ENCODE measurements around the gene HOXD11.
A peak's percentile ranks its signal among the peaks of the same experiment; 100 is the strongest.

The HOXD11 gene

DNA sequence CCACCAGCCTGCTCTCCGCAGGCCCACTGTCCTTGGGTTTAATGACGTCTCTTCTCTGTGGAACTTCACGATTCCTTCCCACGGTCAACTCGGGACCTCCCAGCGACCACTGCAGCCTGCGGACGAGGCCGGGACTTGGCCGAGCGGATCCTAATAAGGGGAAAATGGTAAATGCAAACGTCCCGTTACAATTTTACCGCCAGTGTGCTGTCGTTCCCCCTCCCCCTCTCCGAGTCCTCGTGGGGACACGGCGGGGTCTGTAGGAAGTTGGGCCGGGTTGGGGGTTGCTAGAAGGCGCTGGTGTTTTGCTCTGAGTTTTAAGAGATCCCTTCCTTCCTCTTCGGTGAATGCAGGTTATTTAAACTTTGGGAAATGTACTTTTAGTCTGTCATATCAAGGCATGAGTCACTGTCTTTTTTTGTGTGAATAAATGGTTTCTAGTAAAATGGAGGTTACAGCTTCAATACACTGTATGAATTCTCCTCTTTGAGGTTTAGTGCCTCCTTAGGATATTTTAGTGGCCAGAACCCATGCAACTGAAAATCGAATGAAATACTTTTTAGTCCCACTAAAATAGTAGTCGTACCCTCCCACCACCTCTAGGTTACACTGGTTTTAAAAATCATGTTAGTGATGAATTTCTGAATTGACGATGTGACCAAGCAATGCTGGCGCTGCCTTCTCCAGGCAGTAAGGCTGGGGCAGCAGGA lies 2.3 kb downstream of the HOXD11 start:
- DNase-seq: no peak

DNA sequence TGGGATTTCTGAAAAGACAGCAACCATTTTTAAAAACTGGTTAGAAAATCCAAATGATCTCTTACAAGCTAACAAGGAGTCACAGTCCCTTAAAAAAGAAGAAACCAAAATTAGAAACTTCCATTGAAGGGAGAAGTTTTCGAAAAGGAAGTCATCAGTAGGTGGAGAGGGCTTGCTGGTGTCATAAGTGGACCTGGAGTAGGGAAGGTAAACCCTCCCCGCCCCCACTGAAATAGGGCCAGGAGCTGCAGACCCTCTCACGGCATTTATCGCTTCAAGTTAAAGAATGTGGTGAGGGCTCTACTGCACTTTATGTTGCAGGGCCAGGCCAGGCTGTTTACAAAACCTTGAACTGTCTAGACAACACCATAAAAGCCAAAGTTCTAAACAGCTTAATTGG lies 2.9 kb downstream of the HOXD11 start:
- no peak for DNase-seq

- no peak for DNase-seq
Observed at GRCh38 chr2:176110415-176111308, 3.6 kb downstream of the HOXD11 start.

DNA sequence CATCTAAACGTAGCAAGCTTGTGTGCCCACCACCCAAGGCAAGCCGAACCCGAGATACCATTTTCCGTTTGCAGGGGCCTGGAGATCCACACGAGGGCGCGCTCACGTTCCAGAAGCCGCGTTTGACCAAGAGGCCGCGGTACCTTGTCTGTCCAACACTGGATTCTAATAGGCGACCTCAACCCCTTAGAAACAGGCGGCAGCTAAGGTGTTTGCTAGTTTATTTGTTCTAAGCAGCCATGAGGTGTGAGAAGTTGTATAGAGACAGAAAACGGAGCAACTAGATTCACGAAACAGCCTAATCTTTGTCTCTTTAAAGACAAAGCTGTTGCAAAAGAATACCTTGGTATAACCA lies 4.2 kb downstream of the HOXD11 start:
- peak; percentile 83 for DNase-seq

GRCh38 chr2:176111846-176112374 lies 4.8 kb downstream of the HOXD11 start:
- DNase-seq: no peak

DNA sequence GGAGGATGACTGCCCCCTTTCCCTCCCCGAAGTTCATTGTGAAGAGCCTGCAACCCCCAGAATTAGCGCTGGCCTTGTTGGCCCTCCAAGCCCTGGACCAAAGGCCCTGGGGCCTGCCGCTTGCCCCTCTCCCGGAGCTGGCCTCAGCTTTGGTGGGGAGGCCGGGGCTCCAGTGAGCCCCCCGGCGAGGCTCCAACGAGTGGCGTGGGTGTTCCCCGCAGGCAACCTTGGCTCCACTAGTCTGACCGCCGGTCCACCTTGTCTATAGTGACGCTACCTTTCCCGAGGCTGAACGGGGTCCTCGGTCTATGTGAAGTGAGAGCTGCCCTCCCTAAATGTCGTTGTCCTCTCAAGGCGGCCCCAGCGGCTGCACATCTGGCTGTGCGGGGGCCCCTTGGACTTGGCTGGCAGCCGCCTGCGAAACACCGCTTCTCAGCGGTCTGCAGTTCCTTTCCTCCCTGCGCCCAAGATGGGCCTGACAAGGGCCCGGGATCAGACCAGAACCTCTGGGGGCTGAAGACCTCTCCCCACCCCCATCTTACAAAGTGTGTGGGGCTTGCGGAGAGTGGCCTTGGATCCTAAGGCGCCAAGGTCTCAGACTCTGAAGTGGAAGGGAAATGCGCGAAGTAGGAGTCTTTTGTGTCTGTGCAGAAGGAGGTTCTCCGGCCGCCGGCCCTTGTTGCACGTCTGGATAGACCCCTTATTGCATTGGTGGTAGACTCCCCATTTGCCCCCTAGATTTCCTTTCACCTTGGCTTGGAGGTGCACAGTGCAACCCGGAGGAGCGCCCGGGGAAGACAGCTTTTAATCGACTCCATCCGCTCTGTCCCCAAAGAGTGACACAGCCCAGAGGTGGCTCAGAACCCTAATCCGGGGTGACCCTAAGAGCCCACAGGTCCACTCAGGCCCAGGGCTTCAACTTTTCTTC lies 5.6 kb downstream of the HOXD11 start:
- DNase-seq: no peak

DNA sequence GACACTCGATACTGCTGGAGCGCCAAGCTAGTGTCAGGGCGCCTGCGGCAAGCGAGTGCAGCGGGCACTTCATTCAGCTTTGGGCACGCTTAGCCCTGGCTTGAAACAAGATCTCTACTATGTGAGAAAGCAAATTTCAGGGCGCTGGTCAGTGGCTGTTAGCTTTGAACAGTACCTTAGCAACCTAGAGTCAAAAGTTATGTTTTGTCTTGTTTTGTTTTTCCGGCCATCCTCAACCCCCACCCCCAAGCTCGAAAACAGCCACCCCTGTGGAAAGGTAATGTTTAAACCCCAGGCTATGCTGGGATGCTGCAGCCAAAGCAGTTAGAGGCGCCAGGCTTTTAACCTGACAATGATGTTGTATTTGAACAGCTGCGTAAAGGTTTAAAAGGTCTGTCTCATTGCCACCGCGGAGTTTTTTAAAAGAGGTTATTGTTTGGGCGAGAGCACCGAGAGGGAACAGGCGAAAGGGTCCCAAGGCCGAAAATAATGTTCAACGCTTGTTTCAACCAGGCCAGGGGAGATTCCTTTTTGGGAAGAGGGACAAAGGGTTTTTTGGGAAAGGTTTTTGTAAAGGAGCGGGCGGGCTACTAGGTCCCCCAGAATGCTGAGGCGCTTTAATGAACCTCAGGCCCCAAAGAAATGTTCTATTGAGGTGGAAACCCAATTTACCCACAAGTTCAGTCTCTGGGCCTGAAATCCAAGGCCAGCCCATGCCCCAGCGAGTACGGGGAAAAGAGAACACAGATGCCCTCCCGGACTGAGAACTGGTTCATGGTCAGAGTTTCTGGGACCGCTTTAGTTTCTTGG lies 7.2 kb downstream of the HOXD11 start:
- no peak for DNase-seq

GRCh38 chr2:176114930-176115625 lies 8.0 kb downstream of the HOXD11 start:
- no peak for DNase-seq

DNA sequence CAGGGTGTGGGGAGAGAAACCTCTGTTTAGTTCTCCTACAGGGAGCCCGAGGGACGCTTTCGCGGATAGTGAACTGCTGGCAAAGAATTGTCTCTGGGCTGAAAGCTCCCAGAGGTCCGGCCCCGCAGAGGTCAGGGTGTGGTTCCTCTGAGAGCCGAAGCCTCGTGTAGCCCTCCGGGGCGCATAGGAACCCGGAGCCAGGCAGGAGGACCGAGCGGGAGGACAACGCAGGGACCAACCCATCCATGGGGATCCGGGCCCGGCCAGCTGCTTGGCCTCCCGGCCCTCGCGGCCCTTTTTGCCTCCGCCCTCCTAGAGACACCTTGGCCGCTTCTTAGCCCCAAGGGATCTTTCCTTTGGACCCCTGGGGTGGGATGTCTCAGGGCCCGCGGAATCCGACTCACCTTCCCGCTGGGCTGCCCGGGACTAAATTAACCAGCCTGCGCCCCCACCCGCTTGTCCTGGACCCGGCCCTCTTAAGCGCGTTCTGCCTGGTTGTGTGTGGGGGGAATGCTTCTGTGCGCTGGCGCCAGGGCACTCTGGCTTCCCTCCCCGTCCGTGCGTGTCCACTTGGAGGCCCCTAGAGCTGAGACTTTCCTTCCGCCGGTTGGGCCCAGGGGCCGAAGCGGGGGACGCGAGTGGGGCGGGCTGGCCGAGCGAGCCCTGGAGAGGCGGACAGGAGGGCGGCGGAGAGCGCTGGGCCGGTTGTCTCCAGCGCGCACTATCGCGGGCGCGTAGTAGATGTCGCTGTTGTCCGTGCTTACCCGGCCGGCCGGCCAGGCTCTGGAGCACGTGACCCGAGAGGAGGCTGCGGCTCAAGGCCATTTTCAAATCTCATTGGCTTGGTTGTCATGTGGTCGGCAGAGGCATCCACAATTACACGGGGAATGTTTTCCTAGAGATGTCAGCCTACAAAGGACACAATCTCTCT lies 9.1 kb downstream of the HOXD11 start, which contains the start of gene HOXD10:
HOXD10 (plus strand) TSS at position 896 of the 931 bp plus-strand sequence. CDS start 56 bp downstream, outside the sequence.
- DNase-seq: peak; percentile 89

DNA sequence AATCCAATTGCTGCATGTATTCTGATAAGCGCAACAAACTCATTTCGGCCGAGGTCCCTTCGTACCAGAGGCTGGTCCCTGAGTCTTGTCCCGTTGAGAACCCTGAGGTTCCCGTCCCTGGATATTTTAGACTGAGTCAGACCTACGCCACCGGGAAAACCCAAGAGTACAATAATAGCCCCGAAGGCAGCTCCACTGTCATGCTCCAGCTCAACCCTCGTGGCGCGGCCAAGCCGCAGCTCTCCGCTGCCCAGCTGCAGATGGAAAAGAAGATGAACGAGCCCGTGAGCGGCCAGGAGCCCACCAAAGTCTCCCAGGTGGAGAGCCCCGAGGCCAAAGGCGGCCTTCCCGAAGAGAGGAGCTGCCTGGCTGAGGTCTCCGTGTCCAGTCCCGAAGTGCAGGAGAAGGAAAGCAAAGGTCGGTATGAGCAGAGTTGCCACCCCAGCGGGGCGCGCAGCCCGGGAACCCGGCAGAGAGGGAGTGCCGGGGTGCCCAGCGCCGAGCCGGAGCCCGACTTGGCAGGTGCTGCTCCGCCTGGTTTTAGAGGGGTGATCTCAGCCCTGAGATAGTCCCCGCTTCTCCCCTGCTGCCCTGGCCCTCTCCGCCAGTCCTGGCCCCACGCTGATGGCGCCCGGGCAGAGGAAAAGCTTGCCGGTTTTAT lies 10.2 kb downstream of the HOXD11 start:
- no peak for DNase-seq

DNA sequence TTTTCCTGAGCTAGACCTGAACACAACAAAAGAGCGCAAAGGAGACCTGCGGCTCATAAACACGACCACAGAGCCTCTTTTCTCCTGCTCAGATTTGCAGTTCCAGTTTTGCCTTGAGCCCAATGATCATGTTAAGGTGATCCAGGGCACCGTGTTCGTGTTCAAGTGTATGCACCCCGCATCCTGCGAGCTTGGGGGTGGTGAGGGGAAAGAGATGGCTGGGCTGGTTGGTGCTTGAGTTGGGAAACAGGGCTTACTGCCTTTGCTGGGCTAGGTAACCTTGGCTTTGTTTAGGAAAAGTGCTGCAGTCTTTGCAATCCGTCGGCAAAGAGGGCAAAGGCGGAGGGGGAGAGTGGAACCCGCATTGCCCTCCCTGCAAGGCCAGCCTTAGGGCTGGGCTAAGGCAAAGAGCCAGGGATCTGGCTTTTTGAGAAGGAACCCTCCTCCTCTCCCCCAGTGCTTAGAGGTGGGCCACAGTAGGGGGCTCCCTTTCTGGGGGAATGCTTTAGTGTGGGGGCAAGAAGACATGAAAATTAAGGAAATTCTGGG lies 10.8 kb downstream of the HOXD11 start:
- DNase-seq: peak; percentile 13

DNA sequence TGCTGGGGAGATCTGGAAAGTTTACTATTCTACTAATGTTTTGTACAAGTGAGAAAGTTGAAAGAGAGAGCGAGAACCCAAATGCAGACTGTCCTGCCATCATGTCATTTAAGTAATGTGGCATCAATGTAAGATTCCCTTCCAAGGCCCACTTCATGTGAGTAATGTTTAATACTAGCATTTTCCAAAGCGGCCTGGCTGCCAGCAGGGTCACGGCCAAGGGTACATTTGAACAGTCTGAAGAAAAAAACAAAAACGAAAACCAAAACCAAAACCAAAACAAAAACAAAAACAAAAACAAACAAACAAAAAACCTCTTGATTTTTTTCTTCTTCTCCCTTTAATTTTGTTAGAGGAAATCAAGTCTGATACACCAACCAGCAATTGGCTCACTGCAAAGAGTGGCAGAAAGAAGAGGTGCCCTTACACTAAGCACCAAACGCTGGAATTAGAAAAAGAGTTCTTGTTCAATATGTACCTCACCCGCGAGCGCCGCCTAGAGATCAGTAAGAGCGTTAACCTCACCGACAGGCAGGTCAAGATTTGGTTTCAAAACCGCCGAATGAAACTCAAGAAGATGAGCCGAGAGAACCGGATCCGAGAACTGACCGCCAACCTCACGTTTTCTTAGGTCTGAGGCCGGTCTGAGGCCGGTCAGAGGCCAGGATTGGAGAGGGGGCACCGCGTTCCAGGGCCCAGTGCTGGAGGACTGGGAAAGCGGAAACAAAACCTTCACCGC lies 11.7 kb downstream of the HOXD11 start:
- peak; percentile 50 for DNase-seq

DNA sequence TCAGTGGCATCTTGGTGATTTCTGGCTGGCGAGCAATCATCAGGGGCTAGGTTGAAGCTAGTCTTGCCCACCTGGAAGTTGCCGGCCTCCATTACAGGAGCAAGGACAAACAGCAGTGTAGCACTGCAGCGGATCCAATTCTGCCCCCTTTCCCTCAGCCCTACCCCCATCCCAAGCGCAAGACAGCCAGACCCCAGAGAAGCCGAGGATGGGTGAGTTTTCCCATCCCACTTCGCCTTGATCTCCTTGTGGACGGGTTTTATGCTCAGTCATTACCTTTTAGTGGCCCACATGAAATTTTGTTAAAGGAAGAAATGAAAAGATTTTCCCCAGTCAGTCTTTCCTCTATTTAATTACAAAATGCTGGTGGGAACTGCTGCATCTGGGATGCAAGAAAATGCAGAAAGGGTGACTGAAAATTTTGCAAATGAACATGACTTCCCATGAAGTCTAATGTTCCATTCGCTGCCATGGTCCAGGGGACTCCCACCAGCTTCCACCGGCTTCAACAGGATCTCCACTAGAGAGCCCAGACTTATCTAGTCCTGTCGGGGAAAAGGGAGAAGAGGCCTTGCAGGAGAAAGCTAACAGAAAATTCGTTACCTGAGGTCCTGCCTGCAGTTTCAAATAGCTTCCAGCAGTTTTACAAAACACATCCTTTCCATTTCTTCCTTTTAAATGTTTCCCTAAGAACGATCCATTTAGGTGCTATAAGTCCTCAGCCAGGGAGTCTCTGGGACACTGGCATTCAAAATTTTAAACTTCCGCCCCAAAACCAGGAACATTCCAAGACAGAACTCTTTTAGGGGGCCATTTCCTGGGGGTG lies 13.5 kb downstream of the HOXD11 start:
- DNase-seq: no peak

GRCh38 chr2:176121190-176122051 lies 14.3 kb downstream of the HOXD11 start:
- peak; percentile 37 for DNase-seq

GRCh38 chr2:176122052-176122682 lies 15.1 kb downstream of the HOXD11 start:
- DNase-seq: no peak
